Stimulated activated CD4-positive, alpha-beta T cell treated with anti-CD3 and anti-CD28 coated beads, Interleukin-1b, Interleukin-23, amount 100 ng/mL, for 1 hour (primary cell): ENCODE results near the gene TRIO.
"Not testable (repeated sequence)": the region's sequence is repeated elsewhere in the genome, so short reads cannot be mapped to it uniquely, and the experiment has no call there.

ENCODE experiments used
- DNase-seq, 2 donors: peaks; one replicate each; pipeline ENCODE4 v3.0.0-alpha.2; 2020; ENCODE audit warnings: low read depth in 2 of 2

Gene TRIO

GRCh38 chr5:14142827-14143545 is at the start of gene TRIO:
Gene TRIO (plus strand): TSS chr5:14143342. CDS start chr5:14143726, 384 bp downstream.
- peak; percentile 32 to 77 for DNase-seq

GRCh38 chr5:14097380-14097779 is 45.8 kb upstream of the TRIO start:
- DNase-seq, result not testable (repeated sequence)

- no peak for DNase-seq
Observed at GRCh38 chr5:14097998-14098471, 45.1 kb upstream of the TRIO start.

- DNase-seq, result no peak
Observed at GRCh38 chr5:14100281-14100680, 42.9 kb upstream of the TRIO start.

- DNase-seq, result no peak
Observed at GRCh38 chr5:14101922-14102321, 41.2 kb upstream of the TRIO start.

- no peak for DNase-seq
Observed at GRCh38 chr5:14102666-14103065, 40.5 kb upstream of the TRIO start.

- no peak for DNase-seq
Observed at GRCh38 chr5:14105718-14106410, 37.3 kb upstream of the TRIO start.

GRCh38 chr5:14107536-14107935 is 35.6 kb upstream of the TRIO start:
- no peak for DNase-seq

- DNase-seq, result no peak
Observed at GRCh38 chr5:14108170-14108996, 34.8 kb upstream of the TRIO start.

GRCh38 chr5:14109041-14109747 is 33.9 kb upstream of the TRIO start:
- no peak for DNase-seq

GRCh38 chr5:14109771-14110170 is 33.4 kb upstream of the TRIO start:
- DNase-seq, result no peak

GRCh38 chr5:14110196-14110595 is 32.9 kb upstream of the TRIO start:
- no peak for DNase-seq

GRCh38 chr5:14110680-14111079 is 32.5 kb upstream of the TRIO start:
- DNase-seq, result no peak

GRCh38 chr5:14112998-14113652 is 30.0 kb upstream of the TRIO start:
- DNase-seq, result no peak

- no peak for DNase-seq
Observed at GRCh38 chr5:14114615-14115251, 28.4 kb upstream of the TRIO start.

GRCh38 chr5:14115323-14115895 is 27.7 kb upstream of the TRIO start:
- no peak for DNase-seq

GRCh38 chr5:14118551-14119320 is 24.4 kb upstream of the TRIO start:
- no peak for DNase-seq

- DNase-seq, result no peak
Observed at GRCh38 chr5:14120176-14120575, 23.0 kb upstream of the TRIO start.

- DNase-seq, result no peak
Observed at GRCh38 chr5:14121552-14121951, 21.6 kb upstream of the TRIO start.

- DNase-seq, result no peak
Observed at GRCh38 chr5:14122089-14122488, 21.1 kb upstream of the TRIO start.
